ENCODE measurements around the gene AMPD3. TPM values are rescaled to one million over a fixed set of nuclear protein-coding genes. Genes with fewer than 3 reads are reported as not detected.

AMPD3 gene
- total RNA-seq, 1 donor from 2014 or later, result 3.4 TPM

- Histone ChIP-seq H3K36me3 (no peaks in the 10 kb centered on the region), H3K27me3 (ENCODE audit: low read depth) (no peaks in the 10 kb centered on the region), H3K9me3 (replicated peaks) (no peaks in the 10 kb centered on the region), H3K27ac (replicated peaks) (peak overlapping the region; percentile 48), H3K4me3 (no peak overlapping the region), H3K4me1 (peaks cover 15% of the 10 kb centered on the region)
- intact Hi-C loops (cut with micrococcal nuclease), result no loop called here
- TF ChIP-seq, protein P1, sequence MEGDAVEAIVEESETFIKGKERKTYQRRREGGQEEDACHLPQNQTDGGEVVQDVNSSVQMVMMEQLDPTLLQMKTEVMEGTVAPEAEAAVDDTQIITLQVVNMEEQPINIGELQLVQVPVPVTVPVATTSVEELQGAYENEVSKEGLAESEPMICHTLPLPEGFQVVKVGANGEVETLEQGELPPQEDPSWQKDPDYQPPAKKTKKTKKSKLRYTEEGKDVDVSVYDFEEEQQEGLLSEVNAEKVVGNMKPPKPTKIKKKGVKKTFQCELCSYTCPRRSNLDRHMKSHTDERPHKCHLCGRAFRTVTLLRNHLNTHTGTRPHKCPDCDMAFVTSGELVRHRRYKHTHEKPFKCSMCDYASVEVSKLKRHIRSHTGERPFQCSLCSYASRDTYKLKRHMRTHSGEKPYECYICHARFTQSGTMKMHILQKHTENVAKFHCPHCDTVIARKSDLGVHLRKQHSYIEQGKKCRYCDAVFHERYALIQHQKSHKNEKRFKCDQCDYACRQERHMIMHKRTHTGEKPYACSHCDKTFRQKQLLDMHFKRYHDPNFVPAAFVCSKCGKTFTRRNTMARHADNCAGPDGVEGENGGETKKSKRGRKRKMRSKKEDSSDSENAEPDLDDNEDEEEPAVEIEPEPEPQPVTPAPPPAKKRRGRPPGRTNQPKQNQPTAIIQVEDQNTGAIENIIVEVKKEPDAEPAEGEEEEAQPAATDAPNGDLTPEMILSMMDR (IDR thresholded peaks at IDR 0.05; ENCODE audit: borderline replicate concordance), result no peak
- DNase-seq, result peak; percentile 50
These were observed 35.6 kb downstream of the AMPD3 start for GRCh38 chr11:10490398-10491241.

- H3K4me3 ChIP-seq, result no peak overlapping the region
- TF ChIP-seq, protein P1 (IDR thresholded peaks at IDR 0.05; ENCODE audit: borderline replicate concordance), result no peak
- H3K27me3 ChIP-seq (ENCODE audit: low read depth), result no peaks in the 10 kb centered on the region
- no peaks in the 10 kb centered on the region for H3K36me3 ChIP-seq
- no peaks in the 10 kb centered on the region for H3K9me3 ChIP-seq (replicated peaks)
- no peak for DNase-seq
- H3K27ac ChIP-seq (replicated peaks), result no peak overlapping the region
- H3K4me1 ChIP-seq, result peaks cover 15% of the 10 kb centered on the region
- intact Hi-C loops (cut with micrococcal nuclease), result no loop called here
These were observed 37.0 kb downstream of the AMPD3 start for GRCh38 chr11:10492084-10492483.

DNA sequence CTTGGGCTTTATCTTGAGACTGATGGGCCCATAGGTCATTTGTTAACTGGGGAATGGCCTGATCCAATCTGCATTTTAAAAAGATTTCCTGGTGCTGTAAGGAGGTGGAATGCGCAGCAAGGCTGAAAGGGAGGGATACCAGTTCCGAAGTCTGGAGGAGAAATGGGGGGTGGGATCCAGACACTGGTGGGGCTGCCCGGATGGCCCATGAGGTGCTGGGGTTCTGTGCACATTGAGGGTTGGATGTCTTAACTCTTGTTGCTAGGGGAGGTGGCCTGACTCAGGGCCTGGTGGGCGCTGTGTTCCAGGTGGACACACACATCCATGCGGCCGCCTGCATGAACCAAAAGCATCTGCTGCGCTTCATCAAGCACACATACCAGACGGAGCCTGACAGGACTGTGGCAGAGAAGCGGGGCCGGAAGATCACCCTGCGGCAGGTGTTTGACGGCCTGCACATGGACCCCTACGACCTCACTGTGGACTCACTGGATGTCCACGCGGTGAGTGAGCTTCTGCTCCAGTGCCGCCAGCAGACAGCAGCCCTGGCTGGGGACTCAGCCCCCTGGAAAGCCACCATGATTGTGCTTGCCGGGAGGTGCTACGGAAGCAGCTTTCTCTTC is 38.1 kb downstream of the AMPD3 start:
- TF ChIP-seq, protein P1 (IDR thresholded peaks at IDR 0.05; ENCODE audit: borderline replicate concordance), result no peak
- no peaks in the 10 kb centered on the region for H3K36me3 ChIP-seq
- DNase-seq, result no peak
- no peaks in the 10 kb centered on the region for H3K27me3 ChIP-seq (ENCODE audit: low read depth)
- H3K4me1 ChIP-seq, result peaks cover 15% of the 10 kb centered on the region
- intact Hi-C loops (cut with micrococcal nuclease), result no loop called here
- no peaks in the 10 kb centered on the region for H3K9me3 ChIP-seq (replicated peaks)
- no peak overlapping the region for H3K27ac ChIP-seq (replicated peaks)
- H3K4me3 ChIP-seq, result no peak overlapping the region

- Histone ChIP-seq H3K27ac (replicated peaks) (no peak overlapping the region), H3K4me3 (no peak overlapping the region), H3K4me1 (peaks cover 15% of the 10 kb centered on the region), H3K36me3 (no peaks in the 10 kb centered on the region), H3K9me3 (replicated peaks) (no peaks in the 10 kb centered on the region), H3K27me3 (ENCODE audit: low read depth) (no peaks in the 10 kb centered on the region)
- TF ChIP-seq, protein P1 (IDR thresholded peaks at IDR 0.05; ENCODE audit: borderline replicate concordance), result no peak
- DNase-seq, result no peak
- intact Hi-C loops (cut with micrococcal nuclease), result no loop called here
These were observed 39.8 kb downstream of the AMPD3 start for GRCh38 chr11:10494636-10495463.

- no peak for DNase-seq
- Histone ChIP-seq H3K4me3 (no peak overlapping the region), H3K4me1 (peaks cover 11% of the 10 kb centered on the region), H3K9me3 (replicated peaks) (no peaks in the 10 kb centered on the region), H3K27ac (replicated peaks) (no peak overlapping the region), H3K27me3 (ENCODE audit: low read depth) (no peaks in the 10 kb centered on the region), H3K36me3 (peaks cover 4% of the 10 kb centered on the region)
- TF ChIP-seq, protein P1 (IDR thresholded peaks at IDR 0.05; ENCODE audit: borderline replicate concordance), result no peak
- intact Hi-C loops (cut with micrococcal nuclease), result no loop called here
These were observed 40.4 kb downstream of the AMPD3 start for GRCh38 chr11:10495464-10495786.

Data from left ventricle myocardium inferior (tissue), 1 donor.